Activated CD8-positive, alpha-beta memory T cell treated with anti-CD3 and anti-CD28 coated beads, Interleukin-2, amount 10 ng/mL, durations not matched to agents 7 days and 5 days (primary cell): ENCODE results near the gene NFKB1. TPM values are rescaled to one million over a fixed set of nuclear protein-coding genes. Genes with fewer than 3 reads are reported as not detected.

Source experiments
- ATAC-seq: fragments of 150-1000 bp; cut with Tn5 transposase; one replicate; pipeline ENCODE4 v1.10.0; 2021; ENCODE audit warnings: moderate library complexity
- CTCF ChIA-PET: fragments of 350-600 bp; sonication (Branson Sonifier 250); formaldehyde crosslinking; loops from one replicate; lab custom pipeline; 2021; ENCODE audit warnings: antibody characterized with exemption; lab: Charles Lee
- DNase-seq: peaks from one replicate; pipeline ENCODE4 v3.0.0-alpha.2; 2020
- H3K27ac Mint-ChIP-seq: one replicate; pipeline ENCODE4 v1.8.0; 2021; ENCODE audit warnings: mild to moderate bottlenecking, mixed read lengths
- H3K27me3 Mint-ChIP-seq: one replicate; pipeline ENCODE4 v1.8.0; 2021; ENCODE audit warnings: mixed read lengths
- H3K36me3 Mint-ChIP-seq: one replicate; pipeline ENCODE4 v1.8.0; 2021; ENCODE audit warnings: mild to moderate bottlenecking, mixed read lengths
- H3K4me1 Mint-ChIP-seq: one replicate; pipeline ENCODE4 v1.8.0; 2021; ENCODE audit warnings: mixed read lengths
- H3K4me3 Mint-ChIP-seq: one replicate; pipeline ENCODE4 v1.8.0; 2021; ENCODE audit warnings: mild to moderate bottlenecking, moderate library complexity, mixed read lengths
- H3K9me3 Mint-ChIP-seq: one replicate; pipeline ENCODE4 v1.8.0; 2022; ENCODE audit warnings: low read depth, mixed read lengths
- total RNA-seq, 2 experiments: library from RNA; stranded (reverse); gene quantifications; one replicate each; pipeline ENCODE4 v1.2.3, GENCODE V29; 2021

Gene NFKB1
- total RNA-seq, 2 experiments from 2014 or later, result 92.3 to 110 TPM

GRCh38 chr4:102579794-102580462 lies 78.8 kb downstream of the NFKB1 start:
- H3K4me3 Mint-ChIP-seq, result no peak overlapping the region
- H3K9me3 Mint-ChIP-seq, result no peaks in the 10 kb centered on the region
- peaks cover 80% of the 10 kb centered on the region for H3K36me3 Mint-ChIP-seq
- H3K27ac Mint-ChIP-seq, result peak overlapping the region; percentile 53
- peaks cover 65% of the 10 kb centered on the region for H3K4me1 Mint-ChIP-seq
- no peaks in the 10 kb centered on the region for H3K27me3 Mint-ChIP-seq
- no peak for ATAC-seq
- CTCF ChIA-PET, result interaction anchor here (0.9 to 3.1 kb wide), 7 partner anchors 29 to 149 kb away, joined by 3 to 17 read pairs (median 3); no protein-coding TSS in a partner anchor
- DNase-seq, result no peak

GRCh38 chr4:102580463-102580842 lies 79.3 kb downstream of the NFKB1 start:
- ATAC-seq, result peak; percentile 68
- no peak overlapping the region for H3K4me3 Mint-ChIP-seq
- H3K27ac Mint-ChIP-seq, result peak overlapping the region; percentile 53
- H3K36me3 Mint-ChIP-seq, result peaks cover 80% of the 10 kb centered on the region
- no peak for DNase-seq
- H3K4me1 Mint-ChIP-seq, result peaks cover 65% of the 10 kb centered on the region
- no peaks in the 10 kb centered on the region for H3K27me3 Mint-ChIP-seq
- CTCF ChIA-PET, result interaction anchor here (0.9 to 3.1 kb wide), 4 partner anchors 37 to 131 kb away, joined by 3 to 17 read pairs (median 3); no protein-coding TSS in a partner anchor
- H3K9me3 Mint-ChIP-seq, result no peaks in the 10 kb centered on the region

DNA sequence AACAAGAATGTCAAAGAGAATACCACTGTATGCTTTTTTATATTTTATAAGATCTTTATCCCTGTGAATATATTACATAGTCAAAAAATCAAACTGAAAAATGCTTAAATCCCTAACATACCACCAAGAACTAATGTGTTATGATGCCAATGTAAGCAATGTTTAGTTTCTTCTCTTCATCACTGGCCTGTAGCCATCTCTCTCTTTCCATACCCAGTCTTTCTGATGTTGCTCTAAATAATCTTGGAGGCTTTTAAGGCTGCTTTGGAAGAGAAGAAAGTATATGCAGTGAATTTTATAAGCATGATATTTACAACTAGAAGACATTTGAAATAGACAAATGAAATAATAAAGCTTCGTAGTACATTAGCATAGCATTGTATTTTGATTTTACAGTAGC lies 82.9 kb downstream of the NFKB1 start:
- DNase-seq (no peak), ATAC-seq (no peak)
- H3K4me3 Mint-ChIP-seq, result no peak overlapping the region
- CTCF ChIA-PET, result interaction anchor here (1.5 to 2.4 kb wide), 3 partner anchors 8 to 41 kb away, joined by 4 to 9 read pairs (median 9); no protein-coding TSS in a partner anchor
- H3K9me3 Mint-ChIP-seq, result no peaks in the 10 kb centered on the region
- peaks cover 77% of the 10 kb centered on the region for H3K4me1 Mint-ChIP-seq
- no peaks in the 10 kb centered on the region for H3K27me3 Mint-ChIP-seq
- peak overlapping the region; percentile 15 for H3K27ac Mint-ChIP-seq
- H3K36me3 Mint-ChIP-seq, result peaks cover 80% of the 10 kb centered on the region

- H3K4me3 Mint-ChIP-seq, result peak overlapping the region; percentile 31
- peaks cover 78% of the 10 kb centered on the region for H3K4me1 Mint-ChIP-seq
- DNase-seq (peak; percentile 55), ATAC-seq (no peak)
- CTCF ChIA-PET, result interaction anchor here (0.7 to 2.7 kb wide), 9 partner anchors 9 to 137 kb away, joined by 3 to 11 read pairs (median 4); no protein-coding TSS in a partner anchor
- no peaks in the 10 kb centered on the region for H3K9me3 Mint-ChIP-seq
- H3K27ac Mint-ChIP-seq, result peak overlapping the region; percentile 83
- H3K36me3 Mint-ChIP-seq, result peaks cover 82% of the 10 kb centered on the region
- no peaks in the 10 kb centered on the region for H3K27me3 Mint-ChIP-seq
These were observed 84.2 kb downstream of the NFKB1 start for GRCh38 chr4:102585329-102585728.

- Mint-ChIP-seq H3K27me3 (no peaks in the 10 kb centered on the region), H3K36me3 (peaks cover 85% of the 10 kb centered on the region), H3K27ac (peak overlapping the region; percentile 83), H3K9me3 (peaks cover 3% of the 10 kb centered on the region), H3K4me3 (peak overlapping the region; percentile 41), H3K4me1 (peaks cover 82% of the 10 kb centered on the region)
- CTCF ChIA-PET, result interaction anchor here (0.6 to 2.7 kb wide), 7 partner anchors 10 to 155 kb away, joined by 3 to 11 read pairs (median 4); no protein-coding TSS in a partner anchor
- ATAC-seq (peak; percentile 66), DNase-seq (no peak)
These were observed 85.0 kb downstream of the NFKB1 start for GRCh38 chr4:102586002-102586643.

- peaks cover 84% of the 10 kb centered on the region for H3K4me1 Mint-ChIP-seq
- peaks cover 3% of the 10 kb centered on the region for H3K9me3 Mint-ChIP-seq
- peak overlapping the region; percentile 41 for H3K4me3 Mint-ChIP-seq
- peak overlapping the region; percentile 83 for H3K27ac Mint-ChIP-seq
- ATAC-seq (peak; percentile 71), DNase-seq (peak; percentile 89)
- H3K36me3 Mint-ChIP-seq, result peaks cover 88% of the 10 kb centered on the region
- CTCF ChIA-PET, result interaction anchor here (1.0 to 2.7 kb wide), 5 partner anchors 11 to 156 kb away, joined by 3 to 11 read pairs (median 5); no protein-coding TSS in a partner anchor
- H3K27me3 Mint-ChIP-seq, result no peaks in the 10 kb centered on the region
These were observed 85.5 kb downstream of the NFKB1 start for GRCh38 chr4:102586644-102587021.

DNA sequence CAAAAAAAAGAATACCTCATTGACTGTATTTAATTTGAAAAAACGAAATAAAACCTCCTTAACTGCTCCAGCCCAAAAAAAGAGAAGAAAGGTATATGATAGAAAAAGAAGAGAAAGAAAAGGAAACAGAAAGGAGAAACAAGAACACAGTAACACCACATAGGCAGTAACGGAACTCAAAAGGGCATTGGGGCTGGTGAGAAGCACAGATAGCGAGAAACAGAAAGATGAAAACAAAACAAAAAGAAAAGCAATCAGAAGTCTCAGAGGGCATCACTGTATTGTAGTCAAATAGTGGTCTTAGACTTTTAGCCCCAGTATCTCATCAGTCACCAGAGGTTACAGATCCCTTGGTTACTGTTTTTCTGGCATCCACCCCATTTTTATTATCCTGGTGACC lies 88.6 kb downstream of the NFKB1 start:
- H3K27me3 Mint-ChIP-seq, result no peaks in the 10 kb centered on the region
- peaks cover 97% of the 10 kb centered on the region for H3K4me1 Mint-ChIP-seq
- H3K4me3 Mint-ChIP-seq, result peak overlapping the region; percentile 50
- ATAC-seq (peak; percentile 41), DNase-seq (no peak)
- CTCF ChIA-PET, result no interaction called here
- H3K9me3 Mint-ChIP-seq, result peaks cover 3% of the 10 kb centered on the region
- peak overlapping the region; percentile 83 for H3K27ac Mint-ChIP-seq
- H3K36me3 Mint-ChIP-seq, result peaks cover 84% of the 10 kb centered on the region

DNA sequence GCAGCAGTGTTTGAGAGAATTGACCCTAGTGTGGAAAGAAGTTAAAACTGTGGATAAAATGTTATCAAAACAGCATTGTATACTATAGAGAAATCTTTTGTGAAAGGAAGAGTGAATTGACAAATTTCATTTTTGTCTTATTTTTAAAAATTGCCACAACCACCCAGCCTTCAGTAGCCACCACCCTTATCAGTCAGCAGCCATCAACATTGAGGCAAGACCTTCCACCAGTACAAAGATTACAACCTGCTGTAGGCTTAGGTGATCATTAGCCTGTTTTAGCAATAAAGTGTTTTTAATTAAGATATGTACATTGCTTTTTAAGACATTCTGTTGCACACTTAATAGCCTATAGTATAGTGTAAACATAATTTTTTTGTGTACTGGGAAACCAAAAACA lies 91.1 kb downstream of the NFKB1 start:
- no peak for ATAC-seq
- Mint-ChIP-seq H3K4me3 (no peak overlapping the region), H3K27me3 (no peaks in the 10 kb centered on the region), H3K9me3 (peaks cover 3% of the 10 kb centered on the region), H3K27ac (peak overlapping the region; percentile 81), H3K4me1 (peaks cover 90% of the 10 kb centered on the region), H3K36me3 (peaks cover 88% of the 10 kb centered on the region)
- CTCF ChIA-PET, result interaction anchor here (1.0 to 1.4 kb wide), 2 partner anchors 15 to 19 kb away, joined by 3 read pairs; no protein-coding TSS in a partner anchor
- no peak for DNase-seq

- H3K27me3 Mint-ChIP-seq, result no peaks in the 10 kb centered on the region
- H3K4me3 Mint-ChIP-seq, result no peak overlapping the region
- ATAC-seq (no peak), DNase-seq (no peak)
- H3K36me3 Mint-ChIP-seq, result peaks cover 88% of the 10 kb centered on the region
- CTCF ChIA-PET, result interaction anchor here (1.0 to 1.4 kb wide), 2 partner anchors 14 to 18 kb away, joined by 3 read pairs; no protein-coding TSS in a partner anchor
- H3K27ac Mint-ChIP-seq, result peak overlapping the region; percentile 81
- H3K9me3 Mint-ChIP-seq, result peaks cover 3% of the 10 kb centered on the region
- peaks cover 90% of the 10 kb centered on the region for H3K4me1 Mint-ChIP-seq
These were observed 92.0 kb downstream of the NFKB1 start for GRCh38 chr4:102593147-102593546.

DNA sequence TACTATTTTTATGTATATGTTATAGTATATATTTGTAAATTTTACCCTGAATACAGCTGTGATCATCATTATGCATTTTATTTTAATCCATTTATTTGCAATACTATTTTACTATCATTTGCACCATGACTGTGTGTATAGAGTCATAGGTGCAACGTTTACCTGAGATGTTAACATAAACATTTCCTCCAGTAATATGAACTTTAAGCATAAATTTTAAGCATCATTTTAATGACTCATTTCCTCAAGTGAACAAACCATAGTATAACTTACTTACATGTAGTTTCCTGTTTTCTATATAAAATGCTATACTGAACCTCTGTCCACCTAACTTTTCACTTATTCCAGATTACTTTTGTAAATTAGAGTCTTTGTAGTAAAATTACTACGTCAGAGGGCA lies 92.8 kb downstream of the NFKB1 start:
- H3K9me3 Mint-ChIP-seq, result peaks cover 3% of the 10 kb centered on the region
- CTCF ChIA-PET, result no interaction called here
- no peak for DNase-seq
- no peaks in the 10 kb centered on the region for H3K27me3 Mint-ChIP-seq
- no peak overlapping the region for H3K4me3 Mint-ChIP-seq
- H3K36me3 Mint-ChIP-seq, result peaks cover 89% of the 10 kb centered on the region
- no peak for ATAC-seq
- peak overlapping the region; percentile 87 for H3K27ac Mint-ChIP-seq
- H3K4me1 Mint-ChIP-seq, result peaks cover 89% of the 10 kb centered on the region

- H3K36me3 Mint-ChIP-seq, result peaks cover 86% of the 10 kb centered on the region
- peaks cover 83% of the 10 kb centered on the region for H3K4me1 Mint-ChIP-seq
- H3K4me3 Mint-ChIP-seq, result no peak overlapping the region
- H3K9me3 Mint-ChIP-seq, result no peaks in the 10 kb centered on the region
- ATAC-seq (no peak), DNase-seq (no peak)
- H3K27me3 Mint-ChIP-seq, result no peaks in the 10 kb centered on the region
- CTCF ChIA-PET, result interaction anchor here (1.0 to 1.4 kb wide), 2 partner anchors 17 to 166 kb away, joined by 4 to 6 read pairs; no protein-coding TSS in a partner anchor
- H3K27ac Mint-ChIP-seq, result peak overlapping the region; percentile 30
These were observed 95.4 kb downstream of the NFKB1 start for GRCh38 chr4:102596532-102596931.

- H3K36me3 Mint-ChIP-seq, result peaks cover 82% of the 10 kb centered on the region
- H3K9me3 Mint-ChIP-seq, result peaks cover 2% of the 10 kb centered on the region
- H3K4me1 Mint-ChIP-seq, result peaks cover 68% of the 10 kb centered on the region
- no peaks in the 10 kb centered on the region for H3K27me3 Mint-ChIP-seq
- CTCF ChIA-PET, result interaction anchor here (0.7 to 2.8 kb wide), 5 partner anchors 11 to 599 kb away, joined by 3 to 21 read pairs (median 4); no protein-coding TSS in a partner anchor
- DNase-seq (peak; percentile 66), ATAC-seq (peak; percentile 87)
- peak overlapping the region; percentile 91 for H3K27ac Mint-ChIP-seq
- peak overlapping the region; percentile 54 for H3K4me3 Mint-ChIP-seq
These were observed 97.1 kb downstream of the NFKB1 start for GRCh38 chr4:102598086-102598761.
